AG09309 (cell line): ENCODE results near the gene TCEAL9.

Experiments
- DNase-seq: peaks from one replicate; pipeline ENCODE4 v3.0.0-alpha.2; 2010; ENCODE audit warnings: low read depth
- H3K4me3 ChIP-seq: 2 replicates; pipeline ENCODE4 v1.5.1; 2011; ENCODE audit warnings: mild to moderate bottlenecking, low read depth, low read length, moderate library complexity; ENCODE audit not compliant: control insufficient read depth
- CTCF ChIP-seq: IDR thresholded peaks from 2 replicates; pipeline ENCODE4 v1.5.1; 2011; ENCODE audit warnings: mild to moderate bottlenecking, low read depth, low read length, inconsistent platforms; ENCODE audit not compliant: insufficient read depth, control insufficient read depth; ENCODE audit errors: missing control alignments

Gene TCEAL9

DNA sequence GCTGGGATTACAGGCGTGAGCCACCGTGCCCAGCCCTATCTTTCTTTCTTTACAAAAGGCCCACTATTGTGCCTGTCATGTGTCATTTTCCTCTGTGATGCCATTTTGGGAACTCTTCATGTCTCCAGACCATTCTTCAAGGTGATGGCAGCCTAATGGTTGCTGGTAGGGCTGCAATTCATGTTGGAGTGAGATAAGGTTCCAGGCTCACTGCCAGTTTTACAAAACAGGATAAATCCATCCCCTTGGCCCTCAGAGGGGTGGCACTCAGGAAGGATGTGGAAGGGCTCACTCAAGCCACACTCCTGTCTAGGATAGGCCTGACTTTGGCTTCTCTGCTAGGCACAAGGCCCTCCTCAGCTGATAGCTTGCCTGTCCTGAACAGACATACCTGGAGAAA lies 3.8 kb downstream of the TCEAL9 start:
- no peak for TF ChIP-seq CTCF
- H3K4me3 ChIP-seq: no peak overlapping the region
- no peak for DNase-seq

DNA sequence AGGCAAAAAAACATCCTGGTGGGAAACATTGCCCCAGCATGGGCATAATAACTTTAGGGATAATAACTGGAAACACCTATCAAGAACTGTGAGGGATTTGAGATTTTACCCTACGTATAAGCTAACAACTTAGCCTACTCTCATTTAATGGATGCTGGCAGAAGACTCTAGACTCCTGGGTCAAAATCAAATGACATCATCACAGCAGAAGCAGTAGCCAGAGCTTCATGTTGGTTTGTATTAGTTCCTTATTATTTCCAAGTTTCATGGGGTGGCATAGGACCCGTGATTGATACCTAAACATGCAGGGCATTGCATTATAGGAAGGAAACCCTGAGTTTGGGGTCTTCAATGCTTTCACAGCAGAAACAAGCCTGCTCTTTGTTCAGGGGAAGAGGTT lies 4.6 kb downstream of the TCEAL9 start:
- H3K4me3 ChIP-seq: no peak overlapping the region
- no peak for TF ChIP-seq CTCF
- no peak for DNase-seq

DNA sequence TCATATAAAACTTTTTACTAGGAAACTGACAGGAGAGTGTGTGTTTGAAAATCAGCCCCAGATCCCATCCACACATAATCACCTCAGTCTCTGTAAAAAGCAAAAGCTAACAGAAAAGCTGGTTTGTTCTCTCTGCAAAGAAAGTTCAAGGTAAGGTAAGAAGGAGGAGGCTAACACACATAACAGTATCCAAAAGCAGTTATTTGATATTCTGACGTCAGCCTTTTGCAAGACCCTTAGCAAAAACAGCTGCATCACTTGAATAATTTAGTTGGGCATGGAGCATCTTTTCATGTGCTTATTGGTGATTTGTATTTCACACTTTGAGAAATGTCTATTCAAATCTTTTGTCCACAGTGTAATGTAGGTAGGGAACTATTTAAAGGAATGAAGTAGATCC lies 5.5 kb downstream of the TCEAL9 start:
- no peak for TF ChIP-seq CTCF
- no peak for DNase-seq
- H3K4me3 ChIP-seq: no peak overlapping the region

- no peak overlapping the region for H3K4me3 ChIP-seq
- TF ChIP-seq CTCF: no peak
- no peak for DNase-seq
Measured at GRCh38 chrX:103362474-103362873, 6.2 kb downstream of the TCEAL9 start.

DNA sequence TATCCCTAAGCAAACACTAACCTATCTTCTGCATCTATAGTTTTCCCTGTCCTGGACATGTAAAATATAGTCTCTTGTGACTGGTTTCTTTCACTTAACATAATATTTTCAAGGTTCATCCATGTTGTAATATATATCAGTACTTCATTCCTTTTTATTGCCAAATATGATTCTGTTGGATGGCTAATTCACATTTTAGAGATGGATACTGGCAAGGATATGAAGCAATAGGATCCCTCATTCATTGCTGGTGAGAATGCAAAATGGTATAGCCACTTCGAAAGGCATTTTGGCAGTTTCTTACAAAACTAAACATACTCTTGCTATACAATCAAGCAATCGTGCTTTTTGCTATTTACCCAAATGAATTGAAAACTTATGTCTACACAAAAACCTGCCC lies 6.7 kb downstream of the TCEAL9 start:
- no peak for TF ChIP-seq CTCF

DNA sequence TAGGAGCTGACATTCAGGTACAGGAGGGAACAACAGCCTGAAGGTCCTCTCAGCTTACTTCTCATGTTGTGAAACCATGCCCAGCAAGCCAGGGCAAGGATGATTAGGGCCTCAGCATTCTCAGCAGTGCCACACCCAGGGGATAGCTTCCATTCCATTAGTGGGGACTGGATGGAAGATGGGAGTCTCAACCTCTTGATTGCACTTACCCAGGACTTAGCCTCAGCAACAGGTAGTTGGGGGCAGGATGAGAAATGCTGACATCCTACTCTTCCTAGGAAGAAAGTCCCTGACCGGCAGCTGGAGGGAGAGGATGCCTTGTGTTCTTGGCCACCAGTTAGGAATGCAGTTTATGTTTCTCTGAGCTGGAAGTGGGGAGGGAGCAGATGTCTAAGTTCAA lies 11.2 kb downstream of the TCEAL9 start:
- H3K4me3 ChIP-seq: no peak overlapping the region
- DNase-seq: no peak
- no peak for TF ChIP-seq CTCF

More for the DNA sequence above, 6.7 kb downstream of the TCEAL9 start:
- no peak overlapping the region for H3K4me3 ChIP-seq
- no peak for DNase-seq

DNA sequence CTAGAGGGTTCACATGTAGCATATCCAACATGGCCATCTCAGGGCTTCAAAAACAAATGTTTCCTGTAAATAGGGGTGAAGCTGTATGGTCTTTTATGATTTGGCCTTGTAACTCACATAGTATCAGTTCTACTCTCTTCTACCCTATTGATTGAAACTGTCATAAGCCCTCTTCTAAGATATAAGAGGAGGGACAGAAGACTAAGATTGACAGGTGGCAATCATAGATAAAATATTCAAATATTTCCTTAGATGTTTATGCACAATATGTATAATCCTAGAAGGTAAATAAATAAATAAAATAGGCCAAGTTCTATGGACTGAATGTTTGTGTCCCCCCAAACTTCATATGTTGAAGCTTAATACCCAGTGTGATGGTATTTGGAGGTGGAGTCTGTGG lies 13.2 kb downstream of the TCEAL9 start:
- DNase-seq: no peak
- no peak for TF ChIP-seq CTCF

More for the DNA sequence above, 13.2 kb downstream of the TCEAL9 start:
- no peak overlapping the region for H3K4me3 ChIP-seq
